Stimulated activated CD4-positive, alpha-beta T cell treated with anti-CD3 and anti-CD28 coated beads, TNF-alpha, amount 100 ng/mL, for 48 hours (primary cell): ENCODE measurements around the gene BIN1.
"Not testable (repeated sequence)": the region's sequence is repeated elsewhere in the genome, so short reads cannot be mapped to it uniquely, and the experiment has no call there.

Experiments used
- DNase-seq, 3 donors: peaks; one replicate each; pipeline ENCODE4 v3.0.0-alpha.2; 2020; ENCODE audit warnings: low read depth in 3 of 3

The BIN1 gene

GRCh38 chr2:127133793-127134192 is 26.8 kb upstream of the BIN1 start:
- no peak for DNase-seq

GRCh38 chr2:127130421-127130820 is 23.5 kb upstream of the BIN1 start:
- DNase-seq: no peak

GRCh38 chr2:127129937-127130336 is 23.0 kb upstream of the BIN1 start:
- no peak for DNase-seq

- DNase-seq: no peak
These were observed 21.5 kb upstream of the BIN1 start for GRCh38 chr2:127128445-127128904.

GRCh38 chr2:127125821-127126220 is 18.9 kb upstream of the BIN1 start:
- no peak for DNase-seq

- DNase-seq: no peak
These were observed 17.5 kb upstream of the BIN1 start for GRCh38 chr2:127124426-127124825.

GRCh38 chr2:127122361-127123027 is 15.5 kb upstream of the BIN1 start:
- DNase-seq: no peak

GRCh38 chr2:127121776-127122176 is 14.8 kb upstream of the BIN1 start:
- no peak for DNase-seq

- no peak for DNase-seq
These were observed 14.4 kb upstream of the BIN1 start for GRCh38 chr2:127121353-127121752.

GRCh38 chr2:127120408-127120807 is 13.5 kb upstream of the BIN1 start:
- DNase-seq: not testable (repeated sequence)

- DNase-seq: no peak
These were observed 11.5 kb upstream of the BIN1 start for GRCh38 chr2:127118467-127118866.

GRCh38 chr2:127118038-127118437 is 11.1 kb upstream of the BIN1 start:
- no peak for DNase-seq

- no peak for DNase-seq
These were observed 10.6 kb upstream of the BIN1 start for GRCh38 chr2:127117603-127118002.

- no peak for DNase-seq
These were observed 8.7 kb upstream of the BIN1 start for GRCh38 chr2:127115471-127116199.

- DNase-seq: no peak
These were observed 4.0 kb upstream of the BIN1 start for GRCh38 chr2:127110985-127111384.

GRCh38 chr2:127108090-127108523 is 1.2 kb upstream of the BIN1 start:
- DNase-seq: no peak

GRCh38 chr2:127107622-127107999 is 657 bp upstream of the BIN1 start:
- no peak for DNase-seq

- DNase-seq: no peak
These were observed 430 bp downstream of the BIN1 start for GRCh38 chr2:127106457-127106990.

GRCh38 chr2:127105656-127106456 is 1.1 kb downstream of the BIN1 start:
- DNase-seq: no peak

- DNase-seq: no peak
These were observed 1.9 kb downstream of the BIN1 start for GRCh38 chr2:127104881-127105655.

GRCh38 chr2:127104166-127104660 is 2.7 kb downstream of the BIN1 start:
- DNase-seq: no peak
